Karpas-422 (cell line): Measurements from ENCODE around the gene ALDH4A1. TPM values are rescaled to one million over a fixed set of nuclear protein-coding genes. Genes with fewer than 3 reads are reported as not detected.

Source experiments
- DNase-seq: peaks from one replicate; pipeline ENCODE4 v3.0.0-alpha.2; 2015
- H2AFZ ChIP-seq: fragments of 200-600 bp; sonication (generic); 2 replicates; pipeline ENCODE4 v1.6.1; 2014; ENCODE audit warnings: antibody characterized with exemption, low read length, mixed read lengths
- H3K27ac ChIP-seq: fragments of 200-600 bp; sonication (generic); 2 replicates; pipeline ENCODE4 v1.5.1; 2014; ENCODE audit warnings: mild to moderate bottlenecking, low read length, moderate library complexity
- H3K27me3 ChIP-seq: fragments of 200-600 bp; sonication (generic); 2 replicates; pipeline ENCODE4 v1.6.1; 2014; ENCODE audit warnings: low read length, mixed read lengths
- H3K36me3 ChIP-seq: fragments of 200-600 bp; sonication (generic); 2 replicates; pipeline ENCODE4 v1.6.1; 2014; ENCODE audit warnings: low read length, mixed read lengths; ENCODE audit not compliant: insufficient read depth
- H3K4me1 ChIP-seq: fragments of 200-600 bp; sonication (generic); 2 replicates; pipeline ENCODE4 v1.6.1; 2014; ENCODE audit warnings: mild to moderate bottlenecking, low read length, mixed read lengths
- H3K4me2 ChIP-seq: fragments of 200-600 bp; sonication (generic); 2 replicates; pipeline ENCODE4 v1.6.1; 2014; ENCODE audit warnings: low read length, low read depth, mild to moderate bottlenecking; ENCODE audit not compliant: poor library complexity, severe bottlenecking
- H3K4me3 ChIP-seq: fragments of 200-600 bp; sonication (generic); 2 replicates; pipeline ENCODE4 v1.5.1; 2014; ENCODE audit warnings: mild to moderate bottlenecking, antibody characterized with exemption, low read length, mixed read lengths
- H3K79me2 ChIP-seq: fragments of 200-600 bp; sonication (generic); 2 replicates; pipeline ENCODE4 v1.6.1; 2014; ENCODE audit warnings: mild to moderate bottlenecking, low read length, mixed read lengths
- H3K9ac ChIP-seq: fragments of 200-600 bp; sonication (generic); 2 replicates; pipeline ENCODE4 v1.6.0; 2014; ENCODE audit warnings: low read length
- H3K9me2 ChIP-seq: fragments of 200-600 bp; sonication (generic), shearing (Covaris generic); replicated peaks from 2 replicates; pipeline ENCODE4 v1.6.0; 2014; ENCODE audit warnings: mild to moderate bottlenecking, low read length, moderate library complexity; ENCODE audit not compliant: insufficient read depth
- H3K9me3 ChIP-seq: fragments of 300-700, 200-600 bp; sonication (generic); 2 replicates; pipeline ENCODE4 v1.6.1; 2014; ENCODE audit warnings: low read length, mixed read lengths
- H4K20me1 ChIP-seq: fragments of 200-600 bp; sonication (generic); 2 replicates; pipeline ENCODE4 v1.6.1; 2014; ENCODE audit warnings: mild to moderate bottlenecking, antibody characterized with exemption, low read length, low read depth; ENCODE audit not compliant: insufficient read depth
- total RNA-seq: library from RNA; depleted of rRNA; stranded (reverse); fragments of >200 nt; shearing (Covaris generic); gene quantifications from 2 replicates; pipeline ENCODE4 v1.2.3, GENCODE V29; 2014; ENCODE audit warnings: low replicate concordance

The ALDH4A1 gene
- total RNA-seq, 1 experiment from 2014 or later: not detected

DNA sequence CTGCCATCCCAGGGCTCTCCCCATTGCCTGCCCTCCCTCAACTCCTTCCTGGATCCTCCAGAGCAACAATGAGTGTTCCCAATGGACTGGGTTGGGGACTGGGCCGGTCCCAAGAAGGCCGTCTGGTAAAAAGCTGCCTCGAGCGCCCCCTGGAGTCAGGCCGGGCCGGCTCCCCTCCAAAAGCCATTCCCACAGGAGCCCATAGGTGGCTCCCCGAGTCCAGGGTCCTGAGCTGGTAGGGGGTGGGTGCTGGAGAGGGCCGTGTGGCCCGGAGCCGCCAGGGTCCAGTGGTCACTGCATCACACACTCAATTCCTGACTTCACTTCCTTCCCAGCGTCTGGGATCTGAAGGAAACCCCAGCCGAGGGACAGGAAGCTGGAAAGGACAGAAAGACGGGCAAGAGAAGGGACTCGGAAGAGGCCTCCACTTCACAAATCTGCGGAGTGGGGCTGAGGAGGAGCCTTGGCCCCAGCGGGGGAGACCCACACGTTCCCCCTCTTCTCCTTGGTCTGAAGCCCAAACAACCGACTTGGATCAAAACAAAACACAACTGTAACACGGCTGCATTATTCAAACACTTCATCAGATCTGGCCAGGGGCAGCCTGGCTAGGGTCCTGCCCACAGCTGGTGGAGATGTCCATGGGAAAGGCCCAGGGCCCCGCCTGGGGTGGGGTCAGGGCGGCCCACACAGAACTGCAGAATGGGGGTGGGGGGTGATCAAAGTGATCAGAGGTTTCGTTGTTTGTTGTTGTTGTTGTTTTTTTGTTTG lies 10.9 kb upstream of the ALDH4A1 start:
- H3K27ac ChIP-seq: no peak overlapping the region
- peak; percentile 86 for DNase-seq
- no peaks in the 10 kb centered on the region for H3K79me2 ChIP-seq
- H3K9ac ChIP-seq: no peak overlapping the region
- H2AFZ ChIP-seq: no peak overlapping the region
- H3K36me3 ChIP-seq: no peaks in the 10 kb centered on the region
- no peak overlapping the region for H3K4me3 ChIP-seq
- H3K27me3 ChIP-seq: no peaks in the 10 kb centered on the region
- H3K9me3 ChIP-seq: no peaks in the 10 kb centered on the region
- H3K4me1 ChIP-seq: no peaks in the 10 kb centered on the region
- H3K4me2 ChIP-seq: no peak overlapping the region
- no peaks in the 10 kb centered on the region for H3K9me2 ChIP-seq
- 0 out of 2 replicates have a peak, but pooled peaks cover 5% of the 10 kb centered on the region for H4K20me1 ChIP-seq

DNA sequence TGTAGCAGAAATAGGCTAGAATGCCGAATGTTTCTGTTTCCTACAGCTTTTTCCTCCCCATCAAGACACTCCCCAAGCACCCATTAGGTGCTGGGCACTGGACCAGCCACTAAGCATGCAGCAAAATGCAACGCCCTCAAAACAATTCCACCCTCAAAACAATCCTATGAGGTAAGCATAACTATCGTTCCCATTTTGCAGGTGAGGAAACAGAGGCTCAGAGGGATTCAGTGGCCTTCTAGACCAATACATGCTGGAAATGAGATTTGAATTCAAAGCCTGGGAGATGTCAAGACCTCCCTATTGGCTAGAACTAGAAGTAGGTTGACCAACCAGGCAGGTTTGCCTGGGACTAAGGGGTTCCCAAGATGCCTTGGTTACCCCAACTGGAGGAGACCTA lies 10.2 kb upstream of the ALDH4A1 start:
- no peak overlapping the region for H3K4me2 ChIP-seq
- H3K9me3 ChIP-seq: no peaks in the 10 kb centered on the region
- H3K27me3 ChIP-seq: no peaks in the 10 kb centered on the region
- no peak overlapping the region for H3K27ac ChIP-seq
- H4K20me1 ChIP-seq: 0 out of 2 replicates have a peak, but pooled peaks cover 9% of the 10 kb centered on the region
- no peak for DNase-seq
- 0 out of 2 replicates have a peak, but pooled peaks cover 5% of the 10 kb centered on the region for H3K4me1 ChIP-seq
- H3K9ac ChIP-seq: no peak overlapping the region
- no peaks in the 10 kb centered on the region for H3K36me3 ChIP-seq
- no peaks in the 10 kb centered on the region for H3K9me2 ChIP-seq
- H3K79me2 ChIP-seq: no peaks in the 10 kb centered on the region
- H3K4me3 ChIP-seq: no peak overlapping the region
- H2AFZ ChIP-seq: no peak overlapping the region

DNA sequence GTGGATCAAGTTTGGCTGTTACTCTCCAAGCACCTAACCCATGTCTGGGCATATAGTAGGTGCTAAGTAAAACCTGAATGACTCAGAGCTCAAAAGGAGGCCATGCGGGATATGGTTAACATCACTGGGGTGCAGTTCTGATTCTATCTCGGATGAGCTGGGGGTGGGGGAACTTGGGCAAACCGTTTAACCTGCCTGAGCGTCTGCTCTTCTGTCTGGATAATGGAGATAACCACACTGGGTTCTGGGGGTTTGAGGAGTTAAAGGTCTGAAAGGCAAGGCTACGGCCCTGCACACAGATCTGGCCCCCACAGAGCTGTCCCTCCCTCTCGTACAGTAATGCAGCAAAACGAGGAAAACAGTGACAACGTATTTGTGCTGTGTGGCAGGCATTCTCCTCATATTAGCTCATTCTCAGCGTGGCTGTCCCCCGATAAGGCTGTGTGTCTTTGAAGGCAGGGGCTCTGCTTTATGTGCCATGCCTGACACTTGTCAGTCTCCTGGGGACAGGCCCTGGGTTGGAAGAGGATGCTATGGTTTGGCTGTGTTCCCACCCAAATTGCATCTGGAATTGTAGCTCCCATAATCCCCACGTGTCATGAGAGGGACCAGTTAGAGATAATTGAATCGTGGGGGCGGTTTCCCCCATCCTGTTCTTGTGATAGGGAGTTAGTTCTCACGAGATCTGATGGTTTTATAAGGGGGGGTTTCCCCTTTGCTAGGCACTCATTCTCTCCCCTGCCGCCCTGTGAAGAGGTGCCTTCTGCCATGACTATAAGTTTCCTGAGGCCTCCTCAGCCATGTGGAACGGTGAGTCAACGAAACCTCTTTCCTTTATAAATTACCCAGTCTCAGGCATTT lies 6.8 kb upstream of the ALDH4A1 start:
- H3K27me3 ChIP-seq: no peaks in the 10 kb centered on the region
- no peak for DNase-seq
- H3K9me2 ChIP-seq: no peaks in the 10 kb centered on the region
- no peak overlapping the region for H3K4me3 ChIP-seq
- H3K36me3 ChIP-seq: no peaks in the 10 kb centered on the region
- peaks cover 9% of the 10 kb centered on the region; the same call in 1 of the 2 replicates for H4K20me1 ChIP-seq
- H2AFZ ChIP-seq: no peak overlapping the region
- H3K4me2 ChIP-seq: no peak overlapping the region
- H3K4me1 ChIP-seq: 0 out of 2 replicates have a peak, but pooled peaks cover 5% of the 10 kb centered on the region
- no peak overlapping the region for H3K9ac ChIP-seq
- H3K9me3 ChIP-seq: no peaks in the 10 kb centered on the region
- no peak overlapping the region for H3K27ac ChIP-seq
- H3K79me2 ChIP-seq: no peaks in the 10 kb centered on the region

DNA sequence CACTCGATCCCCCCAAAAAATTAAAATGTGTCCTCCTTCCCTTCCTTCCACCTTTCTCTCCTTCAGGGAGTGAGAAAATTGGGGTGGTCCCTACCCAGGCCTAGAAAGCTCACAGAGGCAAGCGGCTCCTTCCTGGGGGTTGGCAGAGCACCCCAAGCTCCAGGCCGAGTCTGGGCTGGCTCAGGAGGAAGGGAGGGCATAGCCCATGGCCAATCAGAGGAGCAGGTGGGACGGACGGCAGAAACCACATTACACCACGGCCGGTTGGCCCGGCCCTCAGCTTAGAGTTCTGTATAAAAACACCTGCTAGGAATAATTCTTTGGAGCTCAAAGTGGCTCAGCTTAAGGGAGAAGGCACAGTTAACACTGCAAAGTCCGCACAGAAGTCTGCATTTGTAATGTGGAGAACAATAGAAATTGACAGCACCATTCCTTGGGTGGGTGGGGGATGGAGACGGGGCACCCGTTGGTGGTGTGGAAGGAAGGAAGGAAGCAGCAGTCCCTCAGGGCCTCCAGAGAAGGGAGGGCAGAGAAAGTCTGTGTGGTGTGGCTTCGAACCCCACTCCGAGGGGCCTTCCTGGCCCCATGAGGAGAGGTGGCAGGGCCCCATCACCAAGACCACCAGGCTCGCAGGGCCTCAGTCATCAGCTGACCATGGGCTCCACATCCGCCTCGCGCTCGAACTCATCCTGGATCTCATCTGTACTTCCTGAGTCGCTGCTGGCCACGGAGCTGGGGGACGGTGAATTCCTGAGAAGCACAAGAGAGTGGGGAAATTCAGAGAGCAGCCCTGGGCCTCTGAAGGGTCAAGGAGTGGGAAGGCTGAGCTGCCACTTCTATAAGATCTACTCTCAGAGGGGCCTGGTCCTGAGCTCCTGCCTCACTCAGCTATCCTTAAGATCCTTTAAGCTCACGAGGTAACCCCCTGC lies 5.8 kb upstream of the ALDH4A1 start:
- H3K4me3 ChIP-seq: no peak overlapping the region
- H3K27me3 ChIP-seq: no peaks in the 10 kb centered on the region
- H3K27ac ChIP-seq: no peak overlapping the region
- H4K20me1 ChIP-seq: peaks cover 9% of the 10 kb centered on the region; the same call in 1 of the 2 replicates
- no peaks in the 10 kb centered on the region for H3K79me2 ChIP-seq
- H3K9me3 ChIP-seq: no peaks in the 10 kb centered on the region
- 0 out of 2 replicates have a peak, but pooled peaks cover 5% of the 10 kb centered on the region for H3K4me1 ChIP-seq
- DNase-seq: peak; percentile 61
- no peaks in the 10 kb centered on the region for H3K36me3 ChIP-seq
- H3K9me2 ChIP-seq: no peaks in the 10 kb centered on the region
- no peak overlapping the region for H2AFZ ChIP-seq
- H3K9ac ChIP-seq: no peak overlapping the region
- no peak overlapping the region for H3K4me2 ChIP-seq

DNA sequence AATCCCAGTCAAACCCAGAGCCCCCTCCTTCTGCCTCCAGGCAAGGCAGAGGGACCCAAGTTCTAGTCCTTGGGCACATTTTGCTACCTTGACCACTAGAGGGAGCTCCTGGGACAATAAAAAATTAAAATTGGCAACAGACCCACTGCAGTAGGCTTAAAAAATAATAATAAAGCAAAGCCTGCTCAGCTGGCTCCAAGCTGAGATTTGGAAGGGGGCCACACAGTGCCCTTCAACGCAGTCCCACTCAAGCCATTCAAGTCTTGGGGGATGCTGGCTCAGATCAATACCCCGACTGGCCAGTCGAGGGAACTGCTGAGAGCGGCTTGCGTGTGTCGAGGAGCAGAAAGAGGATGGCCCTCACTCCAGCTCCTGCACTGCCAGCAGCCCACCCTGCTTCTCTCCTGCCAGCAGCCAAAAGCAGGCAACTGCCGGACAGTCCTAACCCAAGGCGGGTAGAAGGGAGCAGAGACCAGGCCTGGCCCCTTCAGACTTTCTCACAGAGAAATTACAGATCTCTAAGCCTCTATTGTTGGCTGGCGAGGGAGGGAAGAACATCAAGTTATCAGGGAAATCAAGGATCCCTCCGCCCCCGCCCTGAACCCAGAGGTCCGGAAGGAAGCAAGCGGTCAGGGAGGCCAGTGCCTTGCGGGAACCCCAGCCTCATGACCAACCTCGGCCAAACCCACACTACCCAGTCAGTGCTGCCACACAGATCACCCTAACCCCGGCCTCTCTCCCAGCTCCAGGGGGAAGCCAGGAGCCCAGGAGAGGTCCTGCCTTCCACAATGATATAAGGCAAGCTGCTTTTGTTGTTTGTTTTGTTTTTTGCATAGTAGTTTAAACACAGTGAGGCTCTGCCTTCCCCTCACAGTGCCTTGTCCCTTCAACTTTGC lies 4.9 kb upstream of the ALDH4A1 start:
- H3K4me2 ChIP-seq: no peak overlapping the region
- H3K36me3 ChIP-seq: no peaks in the 10 kb centered on the region
- no peak overlapping the region for H2AFZ ChIP-seq
- DNase-seq: peak; percentile 82
- H3K9me2 ChIP-seq: no peaks in the 10 kb centered on the region
- H3K27me3 ChIP-seq: no peaks in the 10 kb centered on the region
- peaks cover 4% of the 10 kb centered on the region; the same call in 1 of the 2 replicates for H4K20me1 ChIP-seq
- H3K9me3 ChIP-seq: no peaks in the 10 kb centered on the region
- no peak overlapping the region for H3K4me3 ChIP-seq
- H3K79me2 ChIP-seq: no peaks in the 10 kb centered on the region
- no peak overlapping the region for H3K9ac ChIP-seq
- no peak overlapping the region for H3K27ac ChIP-seq
- H3K4me1 ChIP-seq: 0 out of 2 replicates have a peak, but pooled peaks cover 5% of the 10 kb centered on the region

DNA sequence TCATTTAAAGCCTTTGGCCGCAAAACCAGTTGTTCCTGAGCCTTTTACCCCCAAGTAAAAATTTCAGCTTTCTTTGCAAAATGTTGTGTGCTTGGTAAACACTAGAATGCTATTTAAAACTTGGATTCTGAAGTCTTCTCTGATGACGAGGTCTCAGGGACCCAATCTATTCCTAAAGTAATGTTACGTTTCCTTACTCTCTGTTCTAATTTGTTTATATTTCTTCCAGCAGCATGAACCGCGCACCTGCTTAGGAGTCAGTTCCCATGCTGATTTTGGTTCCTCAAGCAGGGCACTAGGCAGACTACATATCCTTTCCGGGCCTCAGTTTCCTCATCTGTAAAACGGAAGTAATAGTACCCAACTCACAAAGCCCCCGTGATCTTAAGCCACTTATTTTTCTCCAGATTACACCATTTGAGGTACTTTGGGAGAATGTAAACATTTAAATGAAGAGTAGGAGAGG lies 969 bp upstream of the ALDH4A1 start:
- Histone ChIP-seq H3K9me3 (no peaks in the 10 kb centered on the region), H3K4me1 (0 out of 2 replicates have a peak, but pooled peaks cover 5% of the 10 kb centered on the region), H4K20me1 (peaks cover 4% of the 10 kb centered on the region; the same call in 1 of the 2 replicates), H3K36me3 (no peaks in the 10 kb centered on the region), H3K27ac (no peak overlapping the region), H2AFZ (no peak overlapping the region), H3K4me3 (no peak overlapping the region), H3K9me2 (no peaks in the 10 kb centered on the region), H3K9ac (no peak overlapping the region), H3K79me2 (no peaks in the 10 kb centered on the region), H3K27me3 (no peaks in the 10 kb centered on the region), H3K4me2 (no peak overlapping the region)
- no peak for DNase-seq

DNA sequence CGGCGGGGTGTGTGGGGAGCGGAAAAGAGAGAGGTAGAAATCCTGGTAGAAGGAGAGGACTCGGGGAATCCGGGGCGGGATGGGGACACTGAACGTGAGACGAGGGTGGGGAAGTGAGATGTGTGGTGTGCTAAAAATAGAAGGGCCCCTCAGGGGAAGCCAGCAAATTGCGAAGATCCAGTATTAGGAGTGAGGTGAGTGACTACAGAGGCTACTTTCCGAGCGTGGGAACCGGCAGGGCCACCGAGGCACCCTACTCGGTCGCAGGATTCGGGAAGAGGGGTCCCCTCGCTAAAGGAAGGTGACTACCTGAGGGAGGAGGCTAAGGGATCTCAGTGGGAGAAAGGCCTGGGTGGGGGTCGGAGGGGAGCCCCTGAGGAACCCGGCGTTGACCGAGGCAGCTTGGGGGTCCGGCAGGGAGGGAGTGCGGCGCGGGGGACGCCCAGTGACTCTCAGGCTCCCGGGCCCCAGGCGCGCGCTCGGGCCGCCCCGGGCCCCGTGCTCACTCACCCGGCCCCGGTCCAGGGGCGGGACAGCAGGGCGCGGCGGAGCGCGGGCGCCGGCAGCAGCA lies 318 bp downstream of the ALDH4A1 start:
- H3K36me3 ChIP-seq: no peaks in the 10 kb centered on the region
- H3K9me3 ChIP-seq: no peaks in the 10 kb centered on the region
- no peaks in the 10 kb centered on the region for H3K9me2 ChIP-seq
- DNase-seq: no peak
- no peaks in the 10 kb centered on the region for H3K79me2 ChIP-seq
- no peaks in the 10 kb centered on the region for H3K4me1 ChIP-seq
- no peak overlapping the region for H2AFZ ChIP-seq
- no peaks in the 10 kb centered on the region; the same call in 1 of the 2 replicates for H4K20me1 ChIP-seq
- no peak overlapping the region for H3K27ac ChIP-seq
- peak overlapping the region; percentile 48 for H3K4me2 ChIP-seq
- no peak overlapping the region for H3K9ac ChIP-seq
- H3K27me3 ChIP-seq: no peaks in the 10 kb centered on the region
- H3K4me3 ChIP-seq: peak overlapping the region; percentile 23; the same call in 1 of the 2 replicates
